HG02885 (cell line): ENCODE data around the gene NOL11.
"Not testable (repeated sequence)": the region's sequence is repeated elsewhere in the genome, so short reads cannot be mapped to it uniquely, and the experiment has no call there.

Experiments
- ATAC-seq: cut with Tn5 transposase; IDR thresholded peaks from one replicate; pipeline ENCODE4 v1.9.1; 2021; ENCODE audit warnings: mild to moderate bottlenecking; ENCODE audit not compliant: unreplicated experiment, poor library complexity

The NOL11 gene

DNA sequence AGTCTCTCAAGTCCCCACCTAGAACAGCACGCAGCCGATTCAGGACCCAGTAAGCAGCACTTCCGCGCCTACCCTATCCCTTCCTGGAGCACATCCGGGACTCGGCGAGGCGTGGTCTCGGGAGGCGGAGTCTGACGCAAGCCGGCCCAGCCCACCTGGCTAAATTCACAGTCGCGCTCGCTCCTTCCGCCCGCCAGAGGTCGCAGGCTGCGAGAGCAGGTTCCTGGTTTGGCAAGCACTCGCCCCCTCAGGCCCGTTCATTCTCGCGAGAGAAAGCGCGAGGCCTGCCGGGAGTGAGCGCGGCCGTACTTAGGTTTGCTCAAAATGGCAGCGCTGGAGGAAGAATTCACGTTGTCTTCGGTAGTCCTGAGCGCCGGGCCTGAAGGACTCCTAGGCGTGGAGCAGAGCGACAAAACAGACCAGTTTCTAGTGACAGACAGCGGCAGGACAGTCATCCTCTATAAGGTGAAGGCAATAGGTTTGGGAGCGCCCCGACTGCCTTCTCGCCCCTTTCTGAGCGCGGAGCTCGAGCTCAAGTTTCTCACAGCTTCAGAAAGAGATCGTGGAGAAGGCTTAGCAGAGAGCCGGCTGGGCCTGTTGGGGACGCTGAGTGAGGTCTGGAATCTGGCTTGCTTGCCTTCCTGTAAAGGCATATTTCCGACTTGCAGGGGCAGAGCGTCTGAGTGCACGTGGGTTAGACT is at the start of gene NOL11:
Gene NOL11 (plus strand): TSS at position 313 of the 701 bp plus-strand sequence. CDS start 12 bp downstream, at position 325.
- ATAC-seq, result peak; percentile 95

DNA sequence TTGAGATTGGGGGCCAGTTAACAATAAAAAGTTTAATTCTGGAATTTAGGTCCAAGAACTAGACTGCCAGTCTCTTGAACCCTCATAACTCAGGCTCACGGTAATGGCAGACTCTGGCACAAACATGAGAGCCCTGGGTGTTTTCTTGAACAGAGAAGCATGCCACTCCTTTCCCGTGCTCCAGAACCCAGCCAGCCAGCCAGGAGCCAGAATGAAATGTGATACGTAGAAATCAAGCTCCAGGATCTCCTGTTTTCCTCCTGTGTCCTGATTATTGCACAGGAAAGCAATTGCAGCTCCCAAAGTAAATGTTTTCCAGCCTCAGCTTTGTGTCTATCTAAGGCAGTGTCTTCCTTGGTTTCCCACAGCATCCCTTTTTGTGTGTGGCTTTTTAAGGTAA is 46.2 kb upstream of the NOL11 start:
- no peak for ATAC-seq

DNA sequence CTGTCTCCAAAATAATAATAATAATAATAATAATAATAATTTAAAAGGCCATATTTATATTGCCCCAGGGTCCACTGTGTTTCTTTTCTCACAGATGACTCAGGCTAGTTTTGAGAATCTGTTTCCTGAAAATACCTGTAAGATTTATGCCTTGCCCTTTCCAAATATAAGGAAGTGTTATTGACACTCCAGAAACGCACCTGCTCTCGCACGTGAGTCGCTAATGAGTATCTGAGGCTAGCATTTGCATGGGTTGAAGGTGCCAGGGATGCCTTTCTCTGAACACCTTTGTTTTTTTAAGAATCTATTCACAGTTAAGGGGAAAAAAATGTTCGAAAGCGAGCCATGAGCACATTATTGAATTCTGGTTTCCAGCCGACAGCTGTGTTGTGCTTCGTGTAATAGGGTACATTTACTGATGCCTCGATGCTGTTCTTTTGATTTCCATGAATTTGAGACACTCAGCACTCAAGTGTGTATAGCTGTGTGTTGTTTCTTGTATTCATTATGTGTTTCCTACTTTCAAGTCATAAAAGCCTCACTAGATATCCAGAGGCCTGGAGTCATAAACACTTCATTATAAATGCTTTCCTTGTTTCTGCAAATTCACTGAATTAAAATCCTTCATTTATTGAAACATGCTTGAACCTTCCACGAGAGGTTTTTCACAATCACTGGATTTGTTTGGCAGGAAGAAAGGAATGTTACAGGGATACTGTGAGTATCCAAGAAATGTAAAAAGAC is 45.0 kb upstream of the NOL11 start:
- ATAC-seq, result no peak

DNA sequence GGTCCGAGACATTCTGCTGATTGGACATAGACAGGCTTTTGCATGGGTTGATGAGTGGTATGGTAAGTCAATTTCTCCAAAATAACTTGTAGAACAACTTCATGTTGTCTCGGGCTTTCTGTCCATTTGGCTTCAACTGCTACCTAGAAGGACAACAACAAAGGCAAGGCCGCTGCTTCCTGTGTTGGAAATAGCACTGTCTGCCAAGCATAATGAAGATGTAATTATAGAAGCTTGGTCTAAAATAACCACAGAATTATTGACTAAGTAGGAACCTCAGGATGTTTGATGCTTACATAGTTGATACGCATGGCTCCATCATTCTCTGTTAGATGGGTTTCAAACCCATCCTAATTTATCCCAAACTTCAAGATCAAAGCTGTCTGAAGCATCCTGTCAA is 42.3 kb upstream of the NOL11 start:
- ATAC-seq, result no peak

DNA sequence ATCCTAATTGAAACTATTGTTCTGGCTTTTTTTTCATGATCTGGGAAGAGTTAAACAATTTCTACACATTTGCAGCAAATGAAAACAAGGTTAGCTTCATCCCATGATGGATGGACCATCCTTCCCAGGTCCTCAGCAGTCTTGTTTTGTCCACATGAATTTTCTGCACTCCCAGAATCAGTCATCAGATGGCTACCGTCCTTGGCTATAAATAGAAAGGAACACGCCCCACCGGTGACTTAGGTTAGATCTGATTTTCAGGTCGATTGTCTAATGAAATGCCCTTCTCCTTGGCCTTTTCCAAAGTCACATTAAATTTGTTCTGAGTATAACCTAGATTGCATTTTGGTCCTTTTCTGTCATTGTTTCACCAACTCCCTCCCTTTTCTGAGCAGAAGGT is 41.4 kb upstream of the NOL11 start:
- ATAC-seq, result no peak

DNA sequence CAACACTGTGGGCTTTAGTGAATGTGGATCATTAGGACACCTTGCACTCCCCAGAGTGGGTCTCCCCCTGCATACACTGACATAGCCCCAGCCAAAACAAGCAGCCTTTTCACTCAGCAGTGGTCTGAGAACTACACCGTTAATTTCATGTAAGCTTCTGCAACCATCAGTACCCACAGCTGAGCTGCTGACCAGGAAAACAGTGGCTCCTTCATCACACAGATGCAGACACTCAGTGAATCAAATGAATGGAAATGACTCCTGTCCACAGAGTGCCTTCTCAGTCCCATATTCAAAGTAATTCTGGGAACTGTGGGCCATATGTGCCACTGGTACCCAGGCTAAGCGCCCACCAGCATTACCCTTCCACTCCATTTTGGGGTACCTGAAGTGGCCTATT is 39.3 kb upstream of the NOL11 start:
- ATAC-seq, result no peak

DNA sequence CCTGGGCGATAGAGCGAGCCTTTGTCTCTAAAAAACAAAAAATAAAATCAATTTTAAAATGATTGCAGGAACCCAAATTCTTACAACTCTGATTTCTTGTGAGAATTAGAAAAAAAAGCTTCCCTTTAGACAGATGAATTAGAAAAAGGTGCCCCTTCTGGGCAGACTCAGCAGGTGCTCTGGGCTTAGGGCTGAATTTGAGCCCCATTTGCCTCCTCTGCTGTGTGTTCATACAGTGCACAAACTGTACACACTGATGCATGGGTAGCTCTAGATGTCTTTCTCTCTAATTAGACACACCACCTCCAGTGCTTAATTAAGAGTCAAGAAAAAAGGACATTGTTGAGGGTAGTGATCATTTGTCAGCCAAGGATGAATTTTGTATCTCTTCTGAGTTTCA is 38.5 kb upstream of the NOL11 start:
- no peak for ATAC-seq

DNA sequence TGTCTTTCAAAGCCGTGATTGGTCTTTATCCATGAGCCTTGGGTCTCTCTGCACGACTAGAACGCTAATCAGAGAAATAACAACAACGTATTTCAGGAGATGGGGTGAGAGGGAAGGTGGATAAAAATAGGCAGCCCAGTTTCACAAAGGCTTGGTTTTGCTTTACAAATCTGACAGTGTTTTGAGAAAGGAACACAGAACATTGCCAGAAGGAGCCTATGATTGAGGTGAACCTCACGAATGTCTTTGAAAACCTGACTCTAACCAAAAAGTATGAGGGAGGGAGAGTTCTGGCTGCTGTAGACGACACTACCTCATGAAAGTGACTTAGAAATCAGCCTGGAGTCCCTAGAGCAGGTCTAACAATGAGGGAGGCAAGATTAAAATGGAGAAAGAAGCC is 38.0 kb upstream of the NOL11 start:
- no peak for ATAC-seq

DNA sequence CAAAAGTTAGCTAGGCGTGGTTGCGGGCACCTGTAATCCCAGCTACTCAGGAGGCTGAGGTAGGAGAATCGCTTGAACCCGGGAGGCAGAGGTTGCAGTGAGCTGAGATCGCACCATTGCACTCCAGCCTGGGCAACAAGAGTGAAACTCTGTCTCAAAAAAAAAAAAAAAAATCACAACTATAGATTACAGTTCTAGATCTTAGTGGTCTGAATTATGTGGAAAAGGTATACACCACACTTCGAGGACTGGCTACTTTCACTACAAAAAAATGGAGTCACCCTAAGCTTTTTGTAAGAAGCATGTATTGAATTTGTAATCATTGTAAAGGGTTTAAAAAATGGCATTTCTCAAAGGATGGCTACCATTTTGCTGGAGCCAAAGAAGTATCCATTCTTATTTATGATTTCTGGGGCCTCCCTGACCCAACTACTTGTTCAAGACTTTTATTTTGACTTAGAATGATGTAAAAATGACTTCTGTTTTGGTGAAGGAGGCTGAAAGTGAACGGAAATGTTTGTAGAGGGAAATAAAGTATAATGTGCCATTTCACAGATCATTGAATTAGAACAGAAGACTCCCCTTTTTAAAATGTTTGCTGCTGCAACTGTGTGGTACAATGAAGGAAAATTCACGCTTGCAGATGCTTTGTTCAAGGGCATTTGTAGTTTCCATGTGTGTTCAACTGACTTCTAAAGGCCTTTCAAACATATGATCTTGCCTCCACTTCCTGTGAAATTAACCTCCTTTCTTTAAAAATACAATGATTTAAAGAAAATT is 37.1 kb upstream of the NOL11 start:
- no peak for ATAC-seq

DNA sequence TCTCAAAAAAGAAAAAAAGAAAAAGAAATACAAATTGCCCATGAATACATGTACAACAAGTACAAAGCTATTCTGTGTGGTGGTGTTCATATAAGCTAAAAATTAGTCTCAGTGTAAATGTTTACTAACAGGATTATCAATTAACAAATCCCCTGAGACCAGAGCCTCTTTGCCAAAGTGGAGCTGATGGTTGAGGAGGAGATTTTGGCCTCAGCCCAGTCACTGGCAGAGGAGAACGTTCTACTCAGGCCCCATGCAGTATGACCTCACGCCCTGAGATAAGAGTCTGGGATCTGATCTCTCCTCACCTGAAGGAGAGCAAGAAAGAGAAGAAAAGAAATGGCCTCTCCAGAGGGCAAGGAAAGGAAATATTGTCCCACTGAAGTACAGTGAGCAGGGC is 35.5 kb upstream of the NOL11 start:
- ATAC-seq, result no peak

DNA sequence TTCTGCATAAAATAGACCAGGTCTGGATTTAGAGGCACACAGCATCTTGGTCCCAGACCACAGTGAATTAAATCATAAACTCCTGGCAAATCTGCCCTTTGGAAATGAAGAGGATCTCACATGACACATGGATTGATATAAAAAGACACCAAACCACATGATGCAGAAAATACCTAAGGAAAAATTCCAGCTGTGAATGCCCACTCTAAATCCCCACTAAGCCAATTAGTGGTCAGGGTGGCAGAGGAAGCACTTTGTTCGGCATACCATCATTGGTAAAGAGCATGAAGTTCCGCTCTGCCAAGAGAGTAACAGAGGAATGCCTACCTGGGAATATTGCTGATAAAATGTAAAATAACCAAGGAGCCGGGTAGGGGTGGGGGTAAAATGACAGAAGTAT is 32.4 kb upstream of the NOL11 start:
- no peak for ATAC-seq

DNA sequence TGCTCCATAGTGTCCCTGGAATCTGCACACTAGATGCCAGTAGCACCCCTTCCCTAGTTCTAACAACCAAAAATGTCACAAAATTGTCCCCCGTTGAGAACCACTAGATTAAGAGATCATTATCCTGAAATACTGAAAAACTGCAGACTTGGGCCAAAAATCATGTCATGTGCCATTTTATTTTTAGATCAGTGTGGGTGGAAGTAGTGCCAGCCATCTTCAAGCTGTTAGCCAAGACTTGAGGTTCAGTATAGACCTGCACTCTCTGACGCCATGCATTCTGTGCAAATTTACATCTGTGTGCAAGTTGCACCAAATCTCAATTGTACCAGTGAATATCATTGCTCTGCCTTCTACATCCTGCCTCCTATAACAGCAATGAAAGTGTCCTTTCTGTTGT is 31.5 kb upstream of the NOL11 start:
- no peak for ATAC-seq

DNA sequence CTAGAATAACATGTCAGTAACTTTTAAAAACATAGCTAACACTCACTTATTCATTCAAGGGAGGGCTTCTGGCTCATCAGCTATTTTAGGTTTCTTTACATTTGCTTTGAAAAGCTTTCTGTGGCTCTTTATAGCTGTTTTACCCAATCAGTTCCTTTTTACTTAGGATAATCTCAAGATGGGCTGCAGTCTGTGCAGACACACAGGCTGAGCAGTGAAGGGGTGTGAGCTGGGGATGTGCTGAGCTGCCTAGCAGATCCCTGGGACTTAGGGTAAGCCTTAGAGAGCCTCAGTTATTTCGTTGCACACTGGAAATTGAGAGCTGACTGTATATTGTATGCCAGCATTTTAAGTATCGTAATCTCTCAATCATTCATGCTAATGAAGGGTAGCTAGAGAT is 30.2 kb upstream of the NOL11 start:
- no peak for ATAC-seq

DNA sequence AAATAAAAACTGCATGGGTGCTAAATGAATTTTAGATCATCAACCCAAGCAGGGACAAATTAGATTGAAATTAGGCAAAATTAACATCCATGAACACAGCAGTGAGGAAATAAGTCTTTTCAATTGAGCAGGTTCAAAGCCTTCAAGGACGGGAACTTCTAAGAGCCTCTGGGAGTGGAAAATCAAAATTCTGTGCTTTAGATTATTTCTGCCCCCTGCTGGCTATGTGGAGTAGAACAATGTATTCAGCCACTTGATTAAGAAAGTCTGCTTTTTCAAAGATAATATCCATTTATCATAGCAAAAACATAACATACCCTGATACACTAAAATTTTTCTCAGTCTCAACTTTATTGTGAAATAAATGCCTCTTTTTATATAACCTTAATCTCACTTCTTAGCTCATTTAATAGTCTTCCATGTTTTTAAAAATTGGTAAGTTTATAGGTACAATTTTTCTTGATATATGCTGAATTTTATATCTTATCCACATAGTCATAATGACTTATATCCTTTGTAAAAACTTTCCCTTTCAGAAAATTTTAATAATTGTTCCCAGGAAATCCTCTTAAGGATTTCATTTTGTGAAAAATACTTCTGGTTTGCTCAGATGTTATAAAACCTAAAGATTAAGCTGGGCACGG is 28.1 kb upstream of the NOL11 start:
- ATAC-seq, result no peak

DNA sequence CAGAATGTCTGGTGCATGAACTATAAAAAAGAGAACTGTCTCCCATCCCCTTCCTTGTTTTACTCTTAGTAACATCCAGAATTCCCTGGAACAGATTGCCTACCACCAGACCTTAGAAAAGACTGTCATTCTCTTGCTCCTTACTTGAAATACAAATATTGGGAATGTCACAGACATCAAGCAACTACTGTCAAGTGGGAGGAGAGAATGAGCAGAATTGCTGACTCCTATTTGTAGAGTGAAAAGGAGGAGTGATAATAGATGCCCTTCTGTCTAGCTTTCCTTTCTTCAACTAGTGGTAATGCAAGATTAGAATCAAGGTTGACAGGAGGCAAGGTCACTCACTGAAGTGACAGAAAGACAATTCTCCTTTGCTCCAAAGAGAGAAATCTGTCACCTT is 23.9 kb upstream of the NOL11 start:
- ATAC-seq, result no peak

DNA sequence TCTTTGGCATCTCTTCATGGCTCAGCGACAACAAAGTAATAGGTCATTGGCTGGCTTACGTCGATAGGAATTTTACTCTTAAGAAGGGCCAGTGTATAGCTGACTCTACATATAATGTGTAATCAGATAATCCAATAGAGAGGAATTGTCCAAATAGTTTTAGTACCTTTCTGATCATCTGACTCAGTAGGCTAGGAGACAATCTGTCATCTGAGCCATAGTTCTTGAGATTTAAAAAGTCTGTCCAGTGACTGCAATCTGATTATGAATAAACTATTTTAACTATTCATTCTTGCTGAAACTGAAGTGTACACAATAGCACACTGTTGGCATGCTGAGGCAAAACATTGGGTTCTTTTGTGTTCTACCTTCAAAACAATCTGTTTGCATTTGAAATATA is 21.4 kb upstream of the NOL11 start:
- ATAC-seq, result no peak

DNA sequence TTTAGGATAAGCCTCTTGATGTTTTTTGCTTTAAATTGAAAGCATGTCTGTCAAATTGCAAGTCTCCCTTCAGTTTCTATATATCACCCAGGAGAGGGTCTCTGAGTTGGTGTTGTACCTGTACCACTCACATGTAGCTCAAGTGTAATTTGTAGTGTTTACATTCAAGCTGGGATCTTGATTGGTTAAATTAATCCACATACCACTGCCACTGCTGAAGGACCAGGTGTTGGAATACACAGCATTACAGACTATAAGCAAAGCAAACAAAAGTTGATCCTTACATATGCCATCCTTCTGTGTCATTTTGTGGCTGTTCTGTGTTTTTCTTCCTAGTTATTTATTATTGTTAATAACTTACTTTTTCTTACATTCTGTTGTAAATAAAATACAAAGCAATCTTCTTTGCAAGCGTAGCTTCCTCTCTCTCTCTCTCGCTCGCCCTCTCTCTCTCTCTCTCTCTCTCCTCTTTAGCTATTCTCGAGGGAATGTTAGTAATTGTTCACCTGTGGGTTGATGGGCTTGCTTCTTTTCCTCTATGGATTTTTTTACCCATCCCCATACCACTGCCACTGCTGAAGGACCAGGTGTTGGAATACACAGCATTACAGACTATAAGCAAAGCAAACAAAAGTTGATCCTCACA is 20.8 kb upstream of the NOL11 start:
- no peak for ATAC-seq

DNA sequence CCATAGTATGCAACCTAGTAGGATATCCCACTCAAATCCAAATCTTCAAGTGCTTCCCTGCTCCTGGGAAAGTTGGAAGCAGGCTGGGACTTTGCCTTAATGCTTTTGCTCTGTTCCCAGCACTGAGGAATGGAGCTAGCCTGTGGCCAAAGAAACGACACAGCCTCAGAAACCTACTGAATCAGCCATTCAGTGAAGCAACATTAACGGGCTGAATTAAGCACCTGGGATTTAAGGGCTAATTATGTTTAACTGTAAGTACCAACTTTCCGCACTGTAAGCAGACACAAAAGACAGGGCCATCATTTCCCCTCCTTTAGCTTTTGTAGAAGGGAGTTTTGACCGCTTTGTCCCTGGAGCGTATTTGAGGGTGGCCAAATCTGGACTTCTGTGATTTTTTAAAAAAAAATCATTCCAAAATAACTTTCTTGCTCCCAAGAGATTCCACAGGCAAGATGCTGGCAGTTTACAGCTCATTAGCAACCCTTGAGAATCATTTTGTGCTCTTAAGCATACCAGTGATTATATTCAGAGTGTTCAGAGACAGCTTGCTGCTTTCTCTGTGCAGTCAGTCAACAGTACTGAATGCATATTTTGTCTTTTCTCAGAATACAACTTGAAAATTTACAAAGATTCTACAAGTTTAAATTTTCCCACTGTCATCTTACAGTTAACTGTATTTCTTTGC is 17.6 kb upstream of the NOL11 start:
- no peak for ATAC-seq

DNA sequence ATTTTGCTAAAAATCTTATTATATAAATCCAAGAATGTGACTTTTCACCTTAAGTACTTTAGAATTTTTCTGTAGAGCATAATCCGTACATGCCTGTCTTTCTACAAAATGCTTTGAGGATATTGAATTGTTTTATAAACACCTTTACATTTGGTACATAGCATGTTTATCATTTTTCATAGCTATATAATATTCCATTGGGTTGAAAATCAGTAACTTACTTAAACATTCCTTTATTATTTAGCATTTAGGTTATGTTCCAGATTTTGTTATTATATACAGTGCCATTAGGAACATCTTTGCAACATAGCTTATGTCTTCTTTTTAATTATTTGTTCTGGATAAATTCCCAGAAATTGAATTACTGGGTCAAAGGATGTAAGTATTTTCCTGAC is 17.0 kb upstream of the NOL11 start:
- ATAC-seq, result no peak

DNA sequence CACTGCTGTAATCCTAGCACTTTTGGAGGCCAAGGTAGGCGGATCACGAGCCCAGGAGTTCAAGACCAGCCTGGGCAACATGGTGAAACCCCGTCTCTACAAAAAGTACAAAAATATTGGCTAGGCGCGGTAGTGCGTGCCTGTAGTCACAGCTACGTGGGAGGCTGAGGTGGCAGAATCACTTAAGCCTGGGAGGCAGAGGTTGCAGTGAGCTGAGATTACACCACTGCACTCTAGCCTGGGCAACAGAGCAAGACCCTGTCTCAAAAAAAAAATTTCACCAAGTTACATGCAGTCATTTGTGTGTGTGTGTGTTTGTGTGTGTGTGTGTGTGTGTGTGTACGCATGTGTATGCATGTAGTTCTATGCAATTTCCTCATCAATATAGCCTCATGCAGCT is 14.9 kb upstream of the NOL11 start:
- not testable (repeated sequence) for ATAC-seq
